HEK293 (cell line): ENCODE measurements around the gene SYNJ2.

Experiments
- GLIS1 ChIP-seq: fragments of 450-650 bp; formaldehyde crosslinking; IDR thresholded peaks from 2 replicates; pipeline ENCODE4 v1.5.1; 2016; ENCODE audit warnings: missing biosample characterization, missing genetic modification characterization
- KLF10 ChIP-seq: fragments of 450-650 bp; IDR thresholded peaks from 2 replicates; pipeline ENCODE4 v1.5.1; 2018; ENCODE audit warnings: missing biosample characterization, mild to moderate bottlenecking, missing genetic modification characterization
- SCRT2 ChIP-seq: fragments of 450-650 bp; formaldehyde crosslinking; IDR thresholded peaks from 2 replicates; pipeline ENCODE4 v1.5.1; 2016; ENCODE audit warnings: missing biosample characterization, missing genetic modification characterization
- SP7 ChIP-seq: fragments of 450-650 bp; formaldehyde crosslinking; IDR thresholded peaks from 2 replicates; pipeline ENCODE4 v1.5.1; 2016; ENCODE audit warnings: missing biosample characterization, missing genetic modification characterization
- WT1 ChIP-seq: fragments of 450-650 bp; formaldehyde crosslinking; IDR thresholded peaks from 2 replicates; pipeline ENCODE4 v1.5.1; 2016; ENCODE audit warnings: missing biosample characterization, missing genetic modification characterization
- ZBTB17 ChIP-seq: fragments of 450-650 bp; formaldehyde crosslinking; IDR thresholded peaks from 2 replicates; pipeline ENCODE4 v1.5.1; 2016; ENCODE audit warnings: missing biosample characterization, missing genetic modification characterization
- ZBTB48 ChIP-seq: fragments of 450-650 bp; formaldehyde crosslinking; IDR thresholded peaks from 2 replicates; pipeline ENCODE4 v1.5.1; 2016; ENCODE audit warnings: missing biosample characterization, missing genetic modification characterization
- ZFP69B ChIP-seq: fragments of 450-650 bp; formaldehyde crosslinking; IDR thresholded peaks from 2 replicates; pipeline ENCODE4 v1.5.1; 2016; ENCODE audit warnings: missing biosample characterization, missing genetic modification characterization
- ZNF169 ChIP-seq: fragments of 450-650 bp; formaldehyde crosslinking; IDR thresholded peaks from 2 replicates; pipeline ENCODE4 v1.5.1; 2016; ENCODE audit warnings: missing biosample characterization, missing genetic modification characterization
- ZNF19 ChIP-seq: fragments of 450-650 bp; formaldehyde crosslinking; IDR thresholded peaks from 2 replicates; pipeline ENCODE4; 2016; ENCODE audit warnings: missing biosample characterization, missing genetic modification characterization, low read depth
- ZNF23 ChIP-seq: fragments of 450-650 bp; formaldehyde crosslinking; IDR thresholded peaks from 2 replicates; pipeline ENCODE4 v1.5.1; 2016; ENCODE audit warnings: missing biosample characterization, missing genetic modification characterization, borderline replicate concordance
- ZNF37A ChIP-seq: fragments of 450-650 bp; IDR thresholded peaks from 2 replicates; pipeline ENCODE4 v1.5.1; 2018; ENCODE audit warnings: missing biosample characterization, missing genetic modification characterization
- ZNF585B ChIP-seq: fragments of 450-650 bp; formaldehyde crosslinking; IDR thresholded peaks from 2 replicates; pipeline ENCODE4 v1.5.1; 2016; ENCODE audit warnings: missing biosample characterization, missing genetic modification characterization
- ZNF843 ChIP-seq: fragments of 450-650 bp; formaldehyde crosslinking; IDR thresholded peaks from 2 replicates; pipeline ENCODE4 v1.5.1; 2016; ENCODE audit warnings: missing biosample characterization, missing genetic modification characterization
- TF ChIP-seq, protein P1 (sequence below): fragments of 450-650 bp; formaldehyde crosslinking; conservative IDR thresholded peaks from 2 replicates; pipeline ENCODE4 v1.5.1; 2016; ENCODE audit warnings: low read depth, missing biosample characterization, missing genetic modification characterization
- TF ChIP-seq, protein P2 (sequence below): fragments of 450-650 bp; formaldehyde crosslinking; IDR thresholded peaks from 2 replicates; pipeline ENCODE4 v1.5.1; 2016; ENCODE audit warnings: missing biosample characterization, missing genetic modification characterization
- TF ChIP-seq, protein P3 (sequence below): fragments of 450-650 bp; formaldehyde crosslinking; IDR thresholded peaks from 2 replicates; pipeline ENCODE4 v1.5.1; 2017; ENCODE audit warnings: missing biosample characterization, missing genetic modification characterization
- TF ChIP-seq, protein P4 (sequence below): fragments of 450-650 bp; formaldehyde crosslinking; IDR thresholded peaks from 2 replicates; pipeline ENCODE4; 2016; ENCODE audit warnings: missing biosample characterization, missing genetic modification characterization
- TF ChIP-seq, protein P5 (sequence below): fragments of 450-650 bp; formaldehyde crosslinking; IDR thresholded peaks from 2 replicates; pipeline ENCODE4 v1.5.1; 2016; ENCODE audit warnings: missing biosample characterization, missing genetic modification characterization, borderline replicate concordance
- TF ChIP-seq, protein P6 (sequence below): fragments of 450-650 bp; formaldehyde crosslinking; optimal IDR thresholded peaks from 2 replicates; pipeline ENCODE3; 2016; ENCODE audit warnings: missing biosample characterization, mild to moderate bottlenecking, missing genetic modification characterization
- TF ChIP-seq, protein P7 (sequence below): fragments of 450-650 bp; formaldehyde crosslinking; IDR thresholded peaks from 2 replicates; pipeline ENCODE4 v1.5.1; 2016; ENCODE audit warnings: missing biosample characterization, missing genetic modification characterization, low read depth

SYNJ2 gene

DNA sequence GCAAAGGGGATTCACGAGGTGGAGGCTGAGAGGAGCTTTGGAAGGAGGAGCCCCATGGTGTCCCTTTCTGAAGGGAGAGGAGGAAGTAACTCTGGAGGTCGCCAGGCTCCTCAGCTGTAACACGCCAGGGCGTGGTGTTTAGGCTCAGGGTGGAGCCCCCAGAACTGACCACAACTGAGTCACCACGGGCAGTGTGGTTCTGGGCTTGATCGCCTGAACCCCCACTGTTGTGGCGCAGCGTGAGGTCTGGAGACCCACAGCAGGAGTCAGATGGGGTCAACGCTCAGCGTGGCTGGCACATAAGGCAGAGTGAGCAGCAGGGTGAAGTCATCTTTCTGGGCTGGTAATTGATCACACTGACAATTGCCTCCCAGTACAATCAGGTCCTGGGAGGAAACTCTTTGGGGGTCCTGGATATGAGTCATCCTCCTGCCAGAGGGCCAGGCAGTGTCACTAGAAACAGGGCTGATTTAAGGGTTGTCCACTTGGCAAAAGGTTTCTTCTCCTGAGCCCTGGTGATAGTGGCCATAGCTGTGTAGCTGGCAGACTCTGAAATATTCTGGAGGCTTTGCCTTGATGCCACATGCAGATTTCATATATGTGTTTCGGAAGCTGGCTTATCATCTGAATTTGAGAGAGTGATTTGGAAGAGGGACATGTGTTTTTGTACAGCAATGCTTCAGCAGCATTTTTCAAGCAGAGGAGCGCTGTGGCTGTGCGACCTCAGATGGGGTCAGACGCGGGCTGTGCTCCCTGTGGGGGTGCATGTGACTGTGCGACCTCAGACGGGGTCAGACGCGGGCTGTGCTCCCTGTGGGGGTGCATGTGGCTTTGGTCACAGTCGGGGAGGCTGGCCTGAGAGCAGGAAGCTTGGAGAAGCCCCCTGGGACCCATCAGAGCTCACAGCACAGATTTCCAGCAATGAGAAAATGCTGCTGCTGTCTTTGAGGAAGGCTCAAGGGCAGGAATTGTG lies 50.0 kb downstream of the SYNJ2 start (continued):
- TF ChIP-seq, protein P1, sequence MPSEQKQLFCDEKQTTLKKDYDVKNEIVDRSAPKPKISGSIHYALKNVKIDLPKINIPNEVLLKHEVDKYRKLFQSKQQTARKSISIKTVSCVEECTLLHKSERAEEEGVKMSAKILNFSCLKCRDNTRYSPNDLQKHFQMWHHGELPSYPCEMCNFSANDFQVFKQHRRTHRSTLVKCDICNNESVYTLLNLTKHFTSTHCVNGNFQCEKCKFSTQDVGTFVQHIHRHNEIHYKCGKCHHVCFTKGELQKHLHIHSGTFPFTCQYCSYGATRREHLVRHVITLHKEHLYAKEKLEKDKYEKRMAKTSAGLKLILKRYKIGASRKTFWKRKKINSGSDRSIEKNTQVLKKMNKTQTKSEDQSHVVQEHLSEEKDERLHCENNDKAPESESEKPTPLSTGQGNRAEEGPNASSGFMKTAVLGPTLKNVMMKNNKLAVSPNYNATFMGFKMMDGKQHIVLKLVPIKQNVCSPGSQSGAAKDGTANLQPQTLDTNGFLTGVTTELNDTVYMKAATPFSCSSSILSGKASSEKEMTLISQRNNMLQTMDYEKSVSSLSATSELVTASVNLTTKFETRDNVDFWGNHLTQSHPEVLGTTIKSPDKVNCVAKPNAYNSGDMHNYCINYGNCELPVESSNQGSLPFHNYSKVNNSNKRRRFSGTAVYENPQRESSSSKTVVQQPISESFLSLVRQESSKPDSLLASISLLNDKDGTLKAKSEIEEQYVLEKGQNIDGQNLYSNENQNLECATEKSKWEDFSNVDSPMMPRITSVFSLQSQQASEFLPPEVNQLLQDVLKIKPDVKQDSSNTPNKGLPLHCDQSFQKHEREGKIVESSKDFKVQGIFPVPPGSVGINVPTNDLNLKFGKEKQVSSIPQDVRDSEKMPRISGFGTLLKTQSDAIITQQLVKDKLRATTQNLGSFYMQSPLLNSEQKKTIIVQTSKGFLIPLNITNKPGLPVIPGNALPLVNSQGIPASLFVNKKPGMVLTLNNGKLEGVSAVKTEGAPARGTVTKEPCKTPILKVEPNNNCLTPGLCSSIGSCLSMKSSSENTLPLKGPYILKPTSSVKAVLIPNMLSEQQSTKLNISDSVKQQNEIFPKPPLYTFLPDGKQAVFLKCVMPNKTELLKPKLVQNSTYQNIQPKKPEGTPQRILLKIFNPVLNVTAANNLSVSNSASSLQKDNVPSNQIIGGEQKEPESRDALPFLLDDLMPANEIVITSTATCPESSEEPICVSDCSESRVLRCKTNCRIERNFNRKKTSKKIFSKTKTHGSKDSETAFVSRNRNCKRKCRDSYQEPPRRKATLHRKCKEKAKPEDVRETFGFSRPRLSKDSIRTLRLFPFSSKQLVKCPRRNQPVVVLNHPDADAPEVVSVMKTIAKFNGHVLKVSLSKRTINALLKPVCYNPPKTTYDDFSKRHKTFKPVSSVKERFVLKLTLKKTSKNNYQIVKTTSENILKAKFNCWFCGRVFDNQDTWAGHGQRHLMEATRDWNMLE, result no peak
- TF ChIP-seq ZNF585B (tag by site-specific recombination) (no peak), WT1 (peak; percentile 74), ZNF19 (tag by site-specific recombination) (no peak), GLIS1 (tag by site-specific recombination) (peak; percentile 99), ZNF23 (no peak), ZFP69B (tag by site-specific recombination) (peak; percentile 50; the same call in 1 of the 2 replicates), ZBTB48 (tag by site-specific recombination) (no peak), KLF10 (tag by site-specific recombination) (no peak), ZNF169 (tag by site-specific recombination) (no peak), SCRT2 (no peak), ZNF843 (tag by site-specific recombination) (no peak), SP7 (tag by site-specific recombination) (peak; percentile 68), ZNF37A (tag by site-specific recombination) (no peak), ZBTB17 (tag by site-specific recombination) (no peak)
- TF ChIP-seq, protein P2, sequence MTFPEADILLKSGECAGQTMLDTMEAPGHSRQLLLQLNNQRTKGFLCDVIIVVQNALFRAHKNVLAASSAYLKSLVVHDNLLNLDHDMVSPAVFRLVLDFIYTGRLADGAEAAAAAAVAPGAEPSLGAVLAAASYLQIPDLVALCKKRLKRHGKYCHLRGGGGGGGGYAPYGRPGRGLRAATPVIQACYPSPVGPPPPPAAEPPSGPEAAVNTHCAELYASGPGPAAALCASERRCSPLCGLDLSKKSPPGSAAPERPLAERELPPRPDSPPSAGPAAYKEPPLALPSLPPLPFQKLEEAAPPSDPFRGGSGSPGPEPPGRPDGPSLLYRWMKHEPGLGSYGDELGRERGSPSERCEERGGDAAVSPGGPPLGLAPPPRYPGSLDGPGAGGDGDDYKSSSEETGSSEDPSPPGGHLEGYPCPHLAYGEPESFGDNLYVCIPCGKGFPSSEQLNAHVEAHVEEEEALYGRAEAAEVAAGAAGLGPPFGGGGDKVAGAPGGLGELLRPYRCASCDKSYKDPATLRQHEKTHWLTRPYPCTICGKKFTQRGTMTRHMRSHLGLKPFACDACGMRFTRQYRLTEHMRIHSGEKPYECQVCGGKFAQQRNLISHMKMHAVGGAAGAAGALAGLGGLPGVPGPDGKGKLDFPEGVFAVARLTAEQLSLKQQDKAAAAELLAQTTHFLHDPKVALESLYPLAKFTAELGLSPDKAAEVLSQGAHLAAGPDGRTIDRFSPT (tag by site-specific recombination), result peak; percentile 86
- TF ChIP-seq, protein P3, sequence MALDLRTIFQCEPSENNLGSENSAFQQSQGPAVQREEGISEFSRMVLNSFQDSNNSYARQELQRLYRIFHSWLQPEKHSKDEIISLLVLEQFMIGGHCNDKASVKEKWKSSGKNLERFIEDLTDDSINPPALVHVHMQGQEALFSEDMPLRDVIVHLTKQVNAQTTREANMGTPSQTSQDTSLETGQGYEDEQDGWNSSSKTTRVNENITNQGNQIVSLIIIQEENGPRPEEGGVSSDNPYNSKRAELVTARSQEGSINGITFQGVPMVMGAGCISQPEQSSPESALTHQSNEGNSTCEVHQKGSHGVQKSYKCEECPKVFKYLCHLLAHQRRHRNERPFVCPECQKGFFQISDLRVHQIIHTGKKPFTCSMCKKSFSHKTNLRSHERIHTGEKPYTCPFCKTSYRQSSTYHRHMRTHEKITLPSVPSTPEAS, result no peak
- TF ChIP-seq, protein P4, sequence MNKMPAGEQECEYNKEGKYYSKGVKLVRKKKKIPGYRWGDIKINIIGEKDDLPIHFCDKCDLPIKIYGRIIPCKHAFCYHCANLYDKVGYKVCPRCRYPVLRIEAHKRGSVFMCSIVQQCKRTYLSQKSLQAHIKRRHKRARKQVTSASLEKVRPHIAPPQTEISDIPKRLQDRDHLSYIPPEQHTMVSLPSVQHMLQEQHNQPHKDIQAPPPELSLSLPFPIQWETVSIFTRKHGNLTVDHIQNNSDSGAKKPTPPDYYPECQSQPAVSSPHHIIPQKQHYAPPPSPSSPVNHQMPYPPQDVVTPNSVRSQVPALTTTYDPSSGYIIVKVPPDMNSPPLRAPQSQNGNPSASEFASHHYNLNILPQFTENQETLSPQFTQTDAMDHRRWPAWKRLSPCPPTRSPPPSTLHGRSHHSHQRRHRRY (tag by site-specific recombination), result no peak
- TF ChIP-seq, protein P5, sequence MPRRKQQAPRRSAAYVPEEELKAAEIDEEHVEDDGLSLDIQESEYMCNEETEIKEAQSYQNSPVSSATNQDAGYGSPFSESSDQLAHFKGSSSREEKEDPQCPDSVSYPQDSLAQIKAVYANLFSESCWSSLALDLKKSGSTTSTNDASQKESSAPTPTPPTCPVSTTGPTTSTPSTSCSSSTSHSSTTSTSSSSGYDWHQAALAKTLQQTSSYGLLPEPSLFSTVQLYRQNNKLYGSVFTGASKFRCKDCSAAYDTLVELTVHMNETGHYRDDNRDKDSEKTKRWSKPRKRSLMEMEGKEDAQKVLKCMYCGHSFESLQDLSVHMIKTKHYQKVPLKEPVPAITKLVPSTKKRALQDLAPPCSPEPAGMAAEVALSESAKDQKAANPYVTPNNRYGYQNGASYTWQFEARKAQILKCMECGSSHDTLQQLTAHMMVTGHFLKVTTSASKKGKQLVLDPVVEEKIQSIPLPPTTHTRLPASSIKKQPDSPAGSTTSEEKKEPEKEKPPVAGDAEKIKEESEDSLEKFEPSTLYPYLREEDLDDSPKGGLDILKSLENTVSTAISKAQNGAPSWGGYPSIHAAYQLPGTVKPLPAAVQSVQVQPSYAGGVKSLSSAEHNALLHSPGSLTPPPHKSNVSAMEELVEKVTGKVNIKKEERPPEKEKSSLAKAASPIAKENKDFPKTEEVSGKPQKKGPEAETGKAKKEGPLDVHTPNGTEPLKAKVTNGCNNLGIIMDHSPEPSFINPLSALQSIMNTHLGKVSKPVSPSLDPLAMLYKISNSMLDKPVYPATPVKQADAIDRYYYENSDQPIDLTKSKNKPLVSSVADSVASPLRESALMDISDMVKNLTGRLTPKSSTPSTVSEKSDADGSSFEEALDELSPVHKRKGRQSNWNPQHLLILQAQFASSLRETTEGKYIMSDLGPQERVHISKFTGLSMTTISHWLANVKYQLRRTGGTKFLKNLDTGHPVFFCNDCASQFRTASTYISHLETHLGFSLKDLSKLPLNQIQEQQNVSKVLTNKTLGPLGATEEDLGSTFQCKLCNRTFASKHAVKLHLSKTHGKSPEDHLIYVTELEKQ, result peak; percentile 23; the same call in 1 of the 2 replicates
- TF ChIP-seq, protein P6, sequence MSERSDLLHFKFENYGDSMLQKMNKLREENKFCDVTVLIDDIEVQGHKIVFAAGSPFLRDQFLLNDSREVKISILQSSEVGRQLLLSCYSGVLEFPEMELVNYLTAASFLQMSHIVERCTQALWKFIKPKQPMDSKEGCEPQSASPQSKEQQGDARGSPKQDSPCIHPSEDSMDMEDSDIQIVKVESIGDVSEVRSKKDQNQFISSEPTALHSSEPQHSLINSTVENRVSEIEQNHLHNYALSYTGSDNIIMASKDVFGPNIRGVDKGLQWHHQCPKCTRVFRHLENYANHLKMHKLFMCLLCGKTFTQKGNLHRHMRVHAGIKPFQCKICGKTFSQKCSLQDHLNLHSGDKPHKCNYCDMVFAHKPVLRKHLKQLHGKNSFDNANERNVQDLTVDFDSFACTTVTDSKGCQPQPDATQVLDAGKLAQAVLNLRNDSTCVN, result no peak
- TF ChIP-seq, protein P7, sequence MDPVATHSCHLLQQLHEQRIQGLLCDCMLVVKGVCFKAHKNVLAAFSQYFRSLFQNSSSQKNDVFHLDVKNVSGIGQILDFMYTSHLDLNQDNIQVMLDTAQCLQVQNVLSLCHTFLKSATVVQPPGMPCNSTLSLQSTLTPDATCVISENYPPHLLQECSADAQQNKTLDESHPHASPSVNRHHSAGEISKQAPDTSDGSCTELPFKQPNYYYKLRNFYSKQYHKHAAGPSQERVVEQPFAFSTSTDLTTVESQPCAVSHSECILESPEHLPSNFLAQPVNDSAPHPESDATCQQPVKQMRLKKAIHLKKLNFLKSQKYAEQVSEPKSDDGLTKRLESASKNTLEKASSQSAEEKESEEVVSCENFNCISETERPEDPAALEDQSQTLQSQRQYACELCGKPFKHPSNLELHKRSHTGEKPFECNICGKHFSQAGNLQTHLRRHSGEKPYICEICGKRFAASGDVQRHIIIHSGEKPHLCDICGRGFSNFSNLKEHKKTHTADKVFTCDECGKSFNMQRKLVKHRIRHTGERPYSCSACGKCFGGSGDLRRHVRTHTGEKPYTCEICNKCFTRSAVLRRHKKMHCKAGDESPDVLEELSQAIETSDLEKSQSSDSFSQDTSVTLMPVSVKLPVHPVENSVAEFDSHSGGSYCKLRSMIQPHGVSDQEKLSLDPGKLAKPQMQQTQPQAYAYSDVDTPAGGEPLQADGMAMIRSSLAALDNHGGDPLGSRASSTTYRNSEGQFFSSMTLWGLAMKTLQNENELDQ (tag by site-specific recombination), result no peak
